ENCODE results near the gene HTRA3.

HTRA3 gene

GRCh38 chr4:8312069-8312445 is 42.5 kb downstream of the HTRA3 start:
- H3K4me3 ChIP-seq (ENCODE audit: low read depth in 1 of 2, low read length in 2 of 2) = no peak overlapping the region
- no peaks in the 10 kb centered on the region for H3K27me3 ChIP-seq (ENCODE audit: control insufficient read depth in 1 of 2, insufficient read depth in 2 of 2, low read length in 2 of 2)
- peaks cover 17% of the 10 kb centered on the region for H3K4me1 ChIP-seq (ENCODE audit: insufficient read depth, low read length)
- H3K9ac ChIP-seq (ENCODE audit: low read length) = no peak overlapping the region
- H3K9me3 ChIP-seq (ENCODE audit: low read length) = no peaks in the 10 kb centered on the region
- H3K36me3 ChIP-seq (ENCODE audit: insufficient read depth, low read length) = no peaks in the 10 kb centered on the region
- H3K27ac ChIP-seq (ENCODE audit: low read depth, low read length) = no peak overlapping the region

DNA sequence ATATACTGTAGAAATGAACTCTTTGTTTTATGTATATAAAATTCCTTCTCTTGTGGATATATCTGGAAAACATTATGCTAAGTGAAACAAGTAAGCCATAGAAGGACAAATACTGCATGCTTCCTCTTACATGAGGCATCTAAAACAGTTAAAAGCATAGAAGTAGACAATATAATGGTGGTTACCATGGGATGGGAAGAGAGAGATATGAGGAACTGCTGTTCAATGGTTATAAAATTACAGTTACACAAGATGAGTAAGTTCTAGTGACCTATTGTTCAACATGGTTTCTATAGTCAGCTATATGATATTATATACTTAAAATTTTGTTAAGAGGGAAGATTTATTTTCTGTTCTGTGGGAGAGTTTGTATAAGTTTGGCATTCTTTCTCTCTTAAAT is 43.4 kb downstream of the HTRA3 start:
- peaks cover 17% of the 10 kb centered on the region for H3K4me1 ChIP-seq (ENCODE audit: insufficient read depth, low read length)
- no peaks in the 10 kb centered on the region for H3K27me3 ChIP-seq (ENCODE audit: control insufficient read depth in 1 of 2, insufficient read depth in 2 of 2, low read length in 2 of 2)
- no peaks in the 10 kb centered on the region for H3K9me3 ChIP-seq (ENCODE audit: low read length)
- no peak overlapping the region for H3K9ac ChIP-seq (ENCODE audit: low read length)
- no peak overlapping the region for H3K4me3 ChIP-seq (ENCODE audit: low read depth in 1 of 2, low read length in 2 of 2)
- no peaks in the 10 kb centered on the region for H3K36me3 ChIP-seq (ENCODE audit: insufficient read depth, low read length)
- no peak overlapping the region for H3K27ac ChIP-seq (ENCODE audit: low read depth, low read length)

- no peak overlapping the region for H3K4me3 ChIP-seq (ENCODE audit: low read depth in 1 of 2, low read length in 2 of 2)
- peaks cover 23% of the 10 kb centered on the region for H3K4me1 ChIP-seq (ENCODE audit: insufficient read depth, low read length)
- no peaks in the 10 kb centered on the region for H3K9me3 ChIP-seq (ENCODE audit: low read length)
- no peaks in the 10 kb centered on the region for H3K27me3 ChIP-seq (ENCODE audit: control insufficient read depth in 1 of 2, insufficient read depth in 2 of 2, low read length in 2 of 2)
- no peak overlapping the region for H3K9ac ChIP-seq (ENCODE audit: low read length)
- H3K27ac ChIP-seq (ENCODE audit: low read depth, low read length) = no peak overlapping the region
- H3K36me3 ChIP-seq (ENCODE audit: insufficient read depth, low read length) = no peaks in the 10 kb centered on the region
Measured at GRCh38 chr4:8314691-8315255, 45.2 kb downstream of the HTRA3 start.

DNA sequence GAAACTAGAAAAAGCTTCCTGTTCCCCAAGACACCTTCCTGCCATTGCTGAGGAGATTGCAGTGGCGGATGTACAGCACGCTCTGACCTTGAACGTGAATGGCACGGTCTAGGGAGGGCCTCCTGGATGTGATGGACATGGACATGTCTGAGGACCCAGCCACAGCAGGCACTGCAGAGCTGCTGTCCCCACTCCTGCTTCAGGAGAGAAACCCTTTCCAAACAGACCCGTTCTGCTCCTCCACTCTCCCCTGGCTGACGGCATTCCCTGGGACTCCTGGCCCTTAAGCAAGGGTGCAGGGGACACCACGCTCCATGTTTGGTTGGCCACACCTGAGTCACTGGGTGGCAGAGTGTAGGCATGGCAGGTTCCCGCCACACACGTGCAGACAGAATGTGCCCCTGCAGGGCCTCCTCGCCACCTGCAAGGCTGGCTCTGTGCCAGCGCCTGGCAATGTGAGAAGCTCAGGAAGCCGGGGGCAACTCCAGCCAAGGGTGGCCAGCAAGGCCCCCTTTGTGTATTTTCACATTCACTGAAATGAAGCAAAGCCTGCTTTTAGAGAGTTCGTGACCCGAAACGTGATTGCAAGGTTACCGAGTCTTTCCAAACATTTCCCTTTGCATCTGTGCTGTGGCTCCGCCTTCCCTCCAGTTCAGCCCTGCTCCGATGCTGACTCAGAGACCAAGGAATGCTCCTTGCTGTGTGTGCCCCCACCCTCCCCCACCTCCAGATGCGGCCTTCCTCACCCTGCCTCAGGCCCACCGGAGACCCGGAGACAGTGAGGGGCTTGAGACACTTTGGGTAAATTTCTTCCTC is 46.1 kb downstream of the HTRA3 start:
- H3K27me3 ChIP-seq (ENCODE audit: control insufficient read depth in 1 of 2, insufficient read depth in 2 of 2, low read length in 2 of 2) = no peaks in the 10 kb centered on the region
- H3K9ac ChIP-seq (ENCODE audit: low read length) = no peak overlapping the region
- no peaks in the 10 kb centered on the region for H3K9me3 ChIP-seq (ENCODE audit: low read length)
- H3K36me3 ChIP-seq (ENCODE audit: insufficient read depth, low read length) = no peaks in the 10 kb centered on the region
- no peak overlapping the region for H3K27ac ChIP-seq (ENCODE audit: low read depth, low read length)
- H3K4me1 ChIP-seq (ENCODE audit: insufficient read depth, low read length) = peaks cover 27% of the 10 kb centered on the region
- H3K4me3 ChIP-seq (ENCODE audit: low read depth in 1 of 2, low read length in 2 of 2) = peak overlapping the region in 1 of 2 donors; percentile 35

- H3K9me3 ChIP-seq (ENCODE audit: low read length) = no peaks in the 10 kb centered on the region
Measured at GRCh38 chr4:8316251-8316771, 46.8 kb downstream of the HTRA3 start.

GRCh38 chr4:8316911-8317351 is 47.4 kb downstream of the HTRA3 start:
- no peak overlapping the region for H3K9ac ChIP-seq (ENCODE audit: low read length)
- no peak overlapping the region for H3K4me3 ChIP-seq (ENCODE audit: low read depth in 1 of 2, low read length in 2 of 2)
- peaks cover 32% of the 10 kb centered on the region for H3K4me1 ChIP-seq (ENCODE audit: insufficient read depth, low read length)
- no peaks in the 10 kb centered on the region for H3K9me3 ChIP-seq (ENCODE audit: low read length)
- H3K27me3 ChIP-seq (ENCODE audit: control insufficient read depth in 1 of 2, insufficient read depth in 2 of 2, low read length in 2 of 2) = no peaks in the 10 kb centered on the region
- H3K36me3 ChIP-seq (ENCODE audit: insufficient read depth, low read length) = no peaks in the 10 kb centered on the region
- H3K27ac ChIP-seq (ENCODE audit: low read depth, low read length) = no peak overlapping the region

More at GRCh38 chr4:8316251-8316771, 46.8 kb downstream of the HTRA3 start:
- Histone ChIP-seq H3K27me3 (ENCODE audit: control insufficient read depth in 1 of 2, insufficient read depth in 2 of 2, low read length in 2 of 2) (no peaks in the 10 kb centered on the region), H3K9ac (ENCODE audit: low read length) (no peak overlapping the region), H3K36me3 (ENCODE audit: insufficient read depth, low read length) (no peaks in the 10 kb centered on the region), H3K4me1 (ENCODE audit: insufficient read depth, low read length) (peaks cover 32% of the 10 kb centered on the region), H3K4me3 (ENCODE audit: low read depth in 1 of 2, low read length in 2 of 2) (no peak overlapping the region), H3K27ac (ENCODE audit: low read depth, low read length) (no peak overlapping the region)

GRCh38 chr4:8317474-8317873 is 47.9 kb downstream of the HTRA3 start:
- H3K36me3 ChIP-seq (ENCODE audit: insufficient read depth, low read length) = no peaks in the 10 kb centered on the region
- H3K27ac ChIP-seq (ENCODE audit: low read depth, low read length) = no peak overlapping the region
- no peak overlapping the region for H3K9ac ChIP-seq (ENCODE audit: low read length)
- no peaks in the 10 kb centered on the region for H3K27me3 ChIP-seq (ENCODE audit: control insufficient read depth in 1 of 2, insufficient read depth in 2 of 2, low read length in 2 of 2)
- no peak overlapping the region for H3K4me3 ChIP-seq (ENCODE audit: low read depth in 1 of 2, low read length in 2 of 2)
- peaks cover 32% of the 10 kb centered on the region for H3K4me1 ChIP-seq (ENCODE audit: insufficient read depth, low read length)
- H3K9me3 ChIP-seq (ENCODE audit: low read length) = no peaks in the 10 kb centered on the region

GRCh38 chr4:8318509-8318908 is 49.0 kb downstream of the HTRA3 start:
- Histone ChIP-seq H3K4me3 (ENCODE audit: low read depth in 1 of 2, low read length in 2 of 2) (no peak overlapping the region), H3K27me3 (ENCODE audit: control insufficient read depth in 1 of 2, insufficient read depth in 2 of 2, low read length in 2 of 2) (no peaks in the 10 kb centered on the region), H3K36me3 (ENCODE audit: insufficient read depth, low read length) (no peaks in the 10 kb centered on the region), H3K4me1 (ENCODE audit: insufficient read depth, low read length) (peaks cover 32% of the 10 kb centered on the region), H3K27ac (ENCODE audit: low read depth, low read length) (no peak overlapping the region), H3K9me3 (ENCODE audit: low read length) (no peaks in the 10 kb centered on the region), H3K9ac (ENCODE audit: low read length) (no peak overlapping the region)

GRCh38 chr4:8319061-8319460 is 49.5 kb downstream of the HTRA3 start:
- Histone ChIP-seq H3K36me3 (ENCODE audit: insufficient read depth, low read length) (no peaks in the 10 kb centered on the region), H3K9me3 (ENCODE audit: low read length) (no peaks in the 10 kb centered on the region), H3K4me3 (ENCODE audit: low read depth in 1 of 2, low read length in 2 of 2) (no peak overlapping the region), H3K9ac (ENCODE audit: low read length) (no peak overlapping the region), H3K4me1 (ENCODE audit: insufficient read depth, low read length) (peaks cover 32% of the 10 kb centered on the region), H3K27ac (ENCODE audit: low read depth, low read length) (no peak overlapping the region), H3K27me3 (ENCODE audit: control insufficient read depth in 1 of 2, insufficient read depth in 2 of 2, low read length in 2 of 2) (no peaks in the 10 kb centered on the region)

- H3K27ac ChIP-seq (ENCODE audit: low read depth, low read length) = peak overlapping the region; percentile 64
Measured at GRCh38 chr4:8319731-8320385, 50.3 kb downstream of the HTRA3 start.

DNA sequence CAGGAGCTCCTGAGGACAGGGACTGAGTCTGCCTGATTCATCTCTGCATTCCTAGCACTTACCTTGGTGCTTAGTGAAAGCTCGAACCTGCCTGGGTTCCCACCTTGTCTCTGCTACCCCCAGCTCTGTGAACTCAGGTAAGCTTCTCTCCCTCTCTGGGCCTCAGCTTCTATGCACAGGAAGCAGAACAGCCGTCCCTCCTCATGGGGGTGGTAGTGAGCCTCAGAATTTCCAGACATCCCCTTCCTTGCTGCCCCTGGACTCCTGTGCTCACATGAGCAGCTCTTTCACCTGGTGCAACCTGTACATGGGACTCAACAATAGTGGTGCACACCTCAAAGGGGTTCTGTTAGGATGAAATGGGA is 50.8 kb downstream of the HTRA3 start:
- H3K4me1 ChIP-seq (ENCODE audit: insufficient read depth, low read length) = peaks cover 32% of the 10 kb centered on the region

More at GRCh38 chr4:8319731-8320385, 50.3 kb downstream of the HTRA3 start:
- Histone ChIP-seq H3K9me3 (ENCODE audit: low read length) (no peaks in the 10 kb centered on the region), H3K36me3 (ENCODE audit: insufficient read depth, low read length) (no peaks in the 10 kb centered on the region), H3K27me3 (ENCODE audit: control insufficient read depth in 1 of 2, insufficient read depth in 2 of 2, low read length in 2 of 2) (no peaks in the 10 kb centered on the region), H3K4me1 (ENCODE audit: insufficient read depth, low read length) (peaks cover 32% of the 10 kb centered on the region), H3K9ac (ENCODE audit: low read length) (no peak overlapping the region), H3K4me3 (ENCODE audit: low read depth in 1 of 2, low read length in 2 of 2) (peak overlapping the region in 1 of 2 donors; percentile 7)

More for the DNA sequence above, 50.8 kb downstream of the HTRA3 start:
- Histone ChIP-seq H3K4me3 (ENCODE audit: low read depth in 1 of 2, low read length in 2 of 2) (peak overlapping the region in 1 of 2 donors; percentile 7), H3K9ac (ENCODE audit: low read length) (no peak overlapping the region), H3K9me3 (ENCODE audit: low read length) (no peaks in the 10 kb centered on the region), H3K27me3 (ENCODE audit: control insufficient read depth in 1 of 2, insufficient read depth in 2 of 2, low read length in 2 of 2) (no peaks in the 10 kb centered on the region), H3K27ac (ENCODE audit: low read depth, low read length) (peak overlapping the region; percentile 64), H3K36me3 (ENCODE audit: insufficient read depth, low read length) (no peaks in the 10 kb centered on the region)

Measured in muscle layer of colon (tissue), 2 donors.